ENCODE data around the gene MOSMO.
"Not testable (repeated sequence)": the region's sequence is repeated elsewhere in the genome, so short reads cannot be mapped to it uniquely, and the experiment has no call there.

DNA sequence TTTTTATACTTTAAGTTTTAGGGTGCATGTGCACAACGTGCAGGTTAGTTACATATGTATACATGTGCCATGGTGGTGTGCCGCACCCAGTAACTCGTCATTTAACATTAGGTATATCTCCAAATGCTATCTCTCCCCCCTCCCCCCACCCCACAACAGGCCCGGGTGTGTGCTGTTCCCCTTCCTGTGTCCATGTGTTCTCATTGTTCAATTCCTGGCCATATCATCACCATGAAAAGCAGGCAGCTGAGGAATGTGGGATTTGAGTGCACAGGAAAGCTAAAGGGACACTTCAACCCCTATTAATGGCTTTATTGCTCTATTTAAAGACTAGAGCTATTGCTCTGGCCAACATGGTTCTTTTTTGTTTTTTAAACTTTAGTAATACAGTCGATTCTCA, 38.0 kb downstream of the MOSMO start:
- not testable (repeated sequence) for TF ChIP-seq RAD21 (IDR thresholded peaks at IDR 0.05; ENCODE audit: low read length); EZH2phosphoT487 (IDR thresholded peaks at IDR 0.05; ENCODE audit: borderline replicate concordance, low read depth); TEAD4 (IDR thresholded peaks at IDR 0.05; ENCODE audit: borderline replicate concordance, insufficient read depth); NFIC (IDR thresholded peaks at IDR 0.05; ENCODE audit: borderline replicate concordance); JUND (IDR thresholded peaks at IDR 0.05); MXI1 (IDR thresholded peaks at IDR 0.05; ENCODE audit: low read depth, low read length); IRF3 (IDR thresholded peaks at IDR 0.05; ENCODE audit: low read depth, low read length); EP300 (IDR thresholded peaks at IDR 0.05; ENCODE audit: borderline replicate concordance in 1 of 2, low read depth in 1 of 2, low read length in 1 of 2); SIN3A (IDR thresholded peaks at IDR 0.05; ENCODE audit: borderline replicate concordance, low read depth, low read length)
- TF ChIP-seq, protein P1, sequence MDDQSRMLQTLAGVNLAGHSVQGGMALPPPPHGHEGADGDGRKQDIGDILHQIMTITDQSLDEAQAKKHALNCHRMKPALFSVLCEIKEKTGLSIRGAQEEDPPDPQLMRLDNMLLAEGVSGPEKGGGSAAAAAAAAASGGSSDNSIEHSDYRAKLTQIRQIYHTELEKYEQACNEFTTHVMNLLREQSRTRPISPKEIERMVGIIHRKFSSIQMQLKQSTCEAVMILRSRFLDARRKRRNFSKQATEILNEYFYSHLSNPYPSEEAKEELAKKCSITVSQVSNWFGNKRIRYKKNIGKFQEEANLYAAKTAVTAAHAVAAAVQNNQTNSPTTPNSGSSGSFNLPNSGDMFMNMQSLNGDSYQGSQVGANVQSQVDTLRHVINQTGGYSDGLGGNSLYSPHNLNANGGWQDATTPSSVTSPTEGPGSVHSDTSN (IDR thresholded peaks at IDR 0.05): not testable (repeated sequence)
- TF ChIP-seq, protein P2, sequence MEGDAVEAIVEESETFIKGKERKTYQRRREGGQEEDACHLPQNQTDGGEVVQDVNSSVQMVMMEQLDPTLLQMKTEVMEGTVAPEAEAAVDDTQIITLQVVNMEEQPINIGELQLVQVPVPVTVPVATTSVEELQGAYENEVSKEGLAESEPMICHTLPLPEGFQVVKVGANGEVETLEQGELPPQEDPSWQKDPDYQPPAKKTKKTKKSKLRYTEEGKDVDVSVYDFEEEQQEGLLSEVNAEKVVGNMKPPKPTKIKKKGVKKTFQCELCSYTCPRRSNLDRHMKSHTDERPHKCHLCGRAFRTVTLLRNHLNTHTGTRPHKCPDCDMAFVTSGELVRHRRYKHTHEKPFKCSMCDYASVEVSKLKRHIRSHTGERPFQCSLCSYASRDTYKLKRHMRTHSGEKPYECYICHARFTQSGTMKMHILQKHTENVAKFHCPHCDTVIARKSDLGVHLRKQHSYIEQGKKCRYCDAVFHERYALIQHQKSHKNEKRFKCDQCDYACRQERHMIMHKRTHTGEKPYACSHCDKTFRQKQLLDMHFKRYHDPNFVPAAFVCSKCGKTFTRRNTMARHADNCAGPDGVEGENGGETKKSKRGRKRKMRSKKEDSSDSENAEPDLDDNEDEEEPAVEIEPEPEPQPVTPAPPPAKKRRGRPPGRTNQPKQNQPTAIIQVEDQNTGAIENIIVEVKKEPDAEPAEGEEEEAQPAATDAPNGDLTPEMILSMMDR (IDR thresholded peaks at IDR 0.05): not testable (repeated sequence)
- TF ChIP-seq, protein P3, sequence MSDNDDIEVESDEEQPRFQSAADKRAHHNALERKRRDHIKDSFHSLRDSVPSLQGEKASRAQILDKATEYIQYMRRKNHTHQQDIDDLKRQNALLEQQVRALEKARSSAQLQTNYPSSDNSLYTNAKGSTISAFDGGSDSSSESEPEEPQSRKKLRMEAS (IDR thresholded peaks at IDR 0.05; ENCODE audit: low read depth): not testable (repeated sequence)
